Thyroid gland (tissue), 4 donors: ENCODE results near the gene NR2C2. TPM values are rescaled to one million over a fixed set of nuclear protein-coding genes. Genes with fewer than 3 reads are reported as not detected.

Experiments
- DNase-seq, 2 donors: peaks; one replicate each; pipeline ENCODE4 v3.0.0-alpha.2; 2019
- H3K27ac ChIP-seq, 3 donors: fragments of 200-600 bp; sonication (generic); 1 replicate in 2 of 3; 2 replicates in 1 of 3; pipeline ENCODE4 v1.5.1; 2016 to 2019; ENCODE audit warnings: mild to moderate bottlenecking in 1 of 3, moderate library complexity in 1 of 3
- H3K27me3 ChIP-seq: fragments of 200-600 bp; sonication (generic); one replicate; pipeline ENCODE4 v1.5.1; 2019
- H3K36me3 ChIP-seq, 2 donors: fragments of 200-600 bp; sonication (generic); one replicate each; pipeline ENCODE4 v1.5.1; 2016 to 2019
- H3K4me1 ChIP-seq, 2 donors: fragments of 200-600 bp; sonication (generic); one replicate each; pipeline ENCODE4 v1.5.1; 2017 to 2019
- H3K4me3 ChIP-seq, 3 donors: fragments of 200-600 bp; sonication (generic); replicated peaks in 1 of 3; 1 replicate in 2 of 3; 2 replicates in 1 of 3; pipeline ENCODE4 v1.5.1; 2016; ENCODE audit warnings: mild to moderate bottlenecking in 1 of 3
- H3K9me3 ChIP-seq: fragments of 200-600 bp; sonication (generic); one replicate; pipeline ENCODE4 v1.5.1; 2017
- POLR2A ChIP-seq, 2 donors: fragments of 450-650 bp; IDR thresholded peaks; one replicate each; pipeline ENCODE4 v1.6.1; 2017; ENCODE audit warnings: antibody characterized with exemption in 2 of 2, mild to moderate bottlenecking in 2 of 2, moderate library complexity in 1 of 2
- WGBS, 2 donors: methylation state at CpG; one replicate each; pipeline ENCODE4 v1.1.5; 2017; 5-methylcytosine and 5-hydroxymethylcytosine counted together
- intact Hi-C: fragments of 100-400 bp; cut with DNase I; formaldehyde crosslinking; loops from one replicate; pipeline ENCODE4 v1.15.1; 2023
- total RNA-seq, 4 donors: library from RNA; depleted of rRNA; stranded (reverse); fragments of >200 nt; gene quantifications; one replicate each; pipeline ENCODE4 v1.2.3, GENCODE V29; 2016
- TF ChIP-seq, protein P1 (sequence below), 6 experiments: fragments of 200-600 bp in 3 of 6; fragments of 450-650 bp in 3 of 6; sonication (generic) in 3 of 6; IDR thresholded peaks; one replicate each; pipeline ENCODE4 v1.5.1; 2016 to 2019; ENCODE audit warnings: antibody characterized with exemption in 6 of 6, mild to moderate bottlenecking in 2 of 6, inconsistent platforms in 1 of 6, moderate library complexity in 1 of 6

The NR2C2 gene
- total RNA-seq, 4 donors from 2014 or later: 55.1 to 97.8 (median 60.0) TPM

DNA sequence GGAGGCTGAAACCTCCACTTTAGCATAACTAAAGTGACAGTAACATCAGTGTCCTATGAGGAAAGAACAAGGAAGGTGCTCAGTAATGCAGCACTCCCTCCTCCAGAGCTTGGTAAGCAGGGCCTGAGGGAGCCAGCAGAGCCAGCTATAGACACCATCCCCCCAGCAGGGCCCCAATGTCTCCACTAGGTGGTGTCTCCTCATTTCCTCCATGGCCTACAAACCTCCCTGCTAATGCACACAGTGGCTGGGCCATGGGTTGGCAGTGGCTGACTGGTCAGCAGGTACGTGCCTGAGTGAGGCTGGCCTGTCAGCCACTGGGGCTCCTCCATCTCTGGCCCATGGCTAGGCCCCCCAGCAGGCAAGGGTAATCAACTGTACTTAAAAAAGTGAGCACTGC is 104.1 kb downstream of the NR2C2 start:
- intact Hi-C loops: loop anchor here (10.0 kb wide), 1 partner anchor 127 kb away; no protein-coding TSS in a partner anchor
- peak; percentile 40 to 46 for DNase-seq
- TF ChIP-seq, protein P1, sequence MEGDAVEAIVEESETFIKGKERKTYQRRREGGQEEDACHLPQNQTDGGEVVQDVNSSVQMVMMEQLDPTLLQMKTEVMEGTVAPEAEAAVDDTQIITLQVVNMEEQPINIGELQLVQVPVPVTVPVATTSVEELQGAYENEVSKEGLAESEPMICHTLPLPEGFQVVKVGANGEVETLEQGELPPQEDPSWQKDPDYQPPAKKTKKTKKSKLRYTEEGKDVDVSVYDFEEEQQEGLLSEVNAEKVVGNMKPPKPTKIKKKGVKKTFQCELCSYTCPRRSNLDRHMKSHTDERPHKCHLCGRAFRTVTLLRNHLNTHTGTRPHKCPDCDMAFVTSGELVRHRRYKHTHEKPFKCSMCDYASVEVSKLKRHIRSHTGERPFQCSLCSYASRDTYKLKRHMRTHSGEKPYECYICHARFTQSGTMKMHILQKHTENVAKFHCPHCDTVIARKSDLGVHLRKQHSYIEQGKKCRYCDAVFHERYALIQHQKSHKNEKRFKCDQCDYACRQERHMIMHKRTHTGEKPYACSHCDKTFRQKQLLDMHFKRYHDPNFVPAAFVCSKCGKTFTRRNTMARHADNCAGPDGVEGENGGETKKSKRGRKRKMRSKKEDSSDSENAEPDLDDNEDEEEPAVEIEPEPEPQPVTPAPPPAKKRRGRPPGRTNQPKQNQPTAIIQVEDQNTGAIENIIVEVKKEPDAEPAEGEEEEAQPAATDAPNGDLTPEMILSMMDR (IDR thresholded peaks at IDR 0.05): peak in 5 of 6 experiments; percentile 11 to 58 (median 41)
- TF ChIP-seq POLR2A (IDR thresholded peaks at IDR 0.05): no peak
- Histone ChIP-seq H3K9me3 (no peaks in the 10 kb centered on the region), H3K27ac (no peak overlapping the region), H3K4me1 (no peaks in the 10 kb centered on the region), H3K4me3 (no peak overlapping the region), H3K36me3 (peaks cover 43 to 48% of the 10 kb centered on the region in 2 donors), H3K27me3 (no peaks in the 10 kb centered on the region)
- WGBS, 2 donors: 67 to 100% methylated on average over 1 of the region's 1 CpG

DNA sequence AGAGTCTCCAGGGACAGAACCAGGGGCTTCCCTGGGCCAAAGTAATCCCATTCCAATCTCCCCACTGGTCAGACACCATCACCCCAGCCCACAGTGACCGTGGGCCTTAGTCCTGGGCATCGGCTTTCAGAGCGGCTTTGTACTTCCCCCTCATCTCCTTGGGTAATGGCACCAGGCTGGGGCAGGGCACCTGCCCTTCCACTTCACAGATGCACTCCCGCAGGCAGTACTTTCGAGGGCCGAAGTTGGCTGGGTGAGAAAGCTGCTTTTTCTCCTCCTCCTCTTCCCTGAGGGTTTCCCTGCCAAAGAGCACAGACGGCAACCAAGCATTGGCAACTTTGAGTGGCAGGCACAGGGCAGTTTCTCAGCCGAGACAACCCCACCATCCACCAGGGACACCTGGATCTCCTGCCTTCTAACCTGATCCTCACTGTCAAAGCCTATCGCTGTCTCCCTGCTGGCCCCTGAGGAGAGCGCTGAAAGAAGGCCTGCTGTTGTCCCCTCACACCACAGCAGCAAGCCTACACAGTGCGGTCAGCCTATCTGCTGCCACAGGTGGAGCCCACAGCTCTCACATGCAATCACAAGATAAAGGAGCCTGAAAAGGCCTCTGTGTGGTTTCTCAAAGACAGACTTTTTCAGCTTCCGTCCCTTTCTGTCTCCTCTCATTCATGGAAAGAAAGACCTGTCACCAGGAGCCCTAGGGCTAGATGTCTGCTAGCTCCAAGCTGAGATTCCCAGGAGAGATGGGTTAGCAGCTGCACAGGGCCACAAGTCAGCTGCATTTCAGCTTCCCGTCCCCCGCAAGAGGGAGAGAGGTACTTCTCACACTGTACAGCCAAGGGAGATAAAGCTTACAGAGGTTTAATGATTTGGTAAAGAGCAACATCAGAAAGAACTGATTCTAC is 105.2 kb downstream of the NR2C2 start:
- no peaks in the 10 kb centered on the region for H3K27me3 ChIP-seq
- 89 to 95% methylated on average over 13 to 14 of the region's 14 CpGs for WGBS, 2 donors
- intact Hi-C loops: loop anchor here (10.0 kb wide), 1 partner anchor 128 kb away; no protein-coding TSS in a partner anchor
- H3K27ac ChIP-seq: no peak overlapping the region
- no peak for DNase-seq
- TF ChIP-seq, protein P1 (IDR thresholded peaks at IDR 0.05): no peak
- no peak for TF ChIP-seq POLR2A (IDR thresholded peaks at IDR 0.05)
- H3K36me3 ChIP-seq: peaks cover 38 to 47% of the 10 kb centered on the region in 2 donors
- no peak overlapping the region for H3K4me3 ChIP-seq
- H3K4me1 ChIP-seq: no peaks in the 10 kb centered on the region
- no peaks in the 10 kb centered on the region for H3K9me3 ChIP-seq

DNA sequence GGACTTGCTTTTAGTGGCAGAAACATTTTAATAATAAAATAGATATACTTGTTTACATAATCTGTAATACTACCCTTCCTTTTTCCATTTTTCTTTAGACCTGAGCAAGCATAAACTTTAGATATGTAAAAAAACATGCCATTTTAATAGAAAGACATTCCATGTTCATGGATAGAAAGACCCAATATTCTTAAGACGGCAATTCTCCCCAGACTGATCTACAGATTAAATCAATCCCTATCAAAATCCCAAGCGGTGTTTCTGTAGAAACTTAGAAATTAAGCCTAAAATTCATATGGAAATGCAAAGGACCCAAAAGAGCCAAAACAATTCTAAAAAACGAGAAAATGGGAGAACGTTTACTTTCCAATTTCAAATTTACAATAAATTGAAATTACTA is 106.2 kb downstream of the NR2C2 start:
- Histone ChIP-seq H3K36me3 (peaks cover 37 to 47% of the 10 kb centered on the region in 2 donors), H3K4me1 (no peaks in the 10 kb centered on the region)
- 97% methylated on average over 4 of the region's 4 CpGs for WGBS, 2 donors

DNA sequence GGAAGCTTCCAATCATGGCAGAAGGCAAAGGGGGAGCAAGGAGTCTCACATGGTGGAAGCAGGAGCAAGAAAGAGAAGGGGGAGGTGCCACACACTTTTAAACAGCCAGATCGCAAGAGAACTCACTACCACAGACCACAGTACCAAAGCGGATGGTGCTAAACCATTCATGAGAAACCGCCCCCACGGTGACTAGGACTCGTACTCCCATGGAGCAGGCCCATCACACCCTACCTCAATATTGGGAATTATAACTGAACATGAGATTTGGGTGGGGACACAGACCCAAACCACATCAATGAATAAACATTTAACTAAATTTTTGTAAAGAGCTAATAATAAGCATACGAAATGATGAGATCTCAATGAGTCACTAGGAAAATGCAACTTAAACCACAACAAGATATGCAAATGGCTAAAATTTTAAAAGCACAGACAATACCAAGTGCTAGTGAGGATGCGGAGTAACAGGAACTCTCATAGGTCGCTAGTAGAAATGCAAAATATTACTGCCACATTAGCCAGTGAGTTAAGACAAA is 107.7 kb downstream of the NR2C2 start:
- no peaks in the 10 kb centered on the region for H3K4me1 ChIP-seq
- H3K4me3 ChIP-seq: no peak overlapping the region
- no peaks in the 10 kb centered on the region for H3K9me3 ChIP-seq
- WGBS, 2 donors: 93 to 95% methylated on average over 8 of the region's 8 CpGs
- H3K27me3 ChIP-seq: no peaks in the 10 kb centered on the region
- no peak overlapping the region for H3K27ac ChIP-seq
- DNase-seq: no peak
- no peak for TF ChIP-seq POLR2A (IDR thresholded peaks at IDR 0.05)
- TF ChIP-seq, protein P1 (IDR thresholded peaks at IDR 0.05): no peak
- peaks cover 31 to 42% of the 10 kb centered on the region in 2 donors for H3K36me3 ChIP-seq
- intact Hi-C loops: loop anchor here (10.0 kb wide), 1 partner anchor 130 kb away; no protein-coding TSS in a partner anchor

More for the DNA sequence above, 106.2 kb downstream of the NR2C2 start:
- Histone ChIP-seq H3K4me3 (no peak overlapping the region), H3K9me3 (no peaks in the 10 kb centered on the region), H3K27me3 (no peaks in the 10 kb centered on the region), H3K27ac (no peak overlapping the region)
- intact Hi-C loops: loop anchor here (10.0 kb wide), 1 partner anchor 129 kb away; no protein-coding TSS in a partner anchor
- no peak for TF ChIP-seq POLR2A (IDR thresholded peaks at IDR 0.05)
- TF ChIP-seq, protein P1 (IDR thresholded peaks at IDR 0.05): no peak
- no peak for DNase-seq
